Activated CD4-positive, alpha-beta T cell treated with anti-CD3 and anti-CD28 coated beads, Interleukin-2, amount 50 U/mL, for 24 hours (primary cell): ENCODE results near the gene CTNNA3.

Experiments
- DNase-seq, 2 donors: peaks; one replicate each; pipeline ENCODE4 v3.0.0-alpha.2; 2020; ENCODE audit warnings: low read depth in 1 of 2, low spot score in 1 of 2

CTNNA3 gene

GRCh38 chr10:66951896-66952295 is 744.1 kb downstream of the CTNNA3 start:
- DNase-seq: no peak

GRCh38 chr10:66943590-66943989 is 752.4 kb downstream of the CTNNA3 start:
- DNase-seq: no peak

GRCh38 chr10:66942407-66942806 is 753.6 kb downstream of the CTNNA3 start:
- no peak for DNase-seq

GRCh38 chr10:66941491-66941890 is 754.5 kb downstream of the CTNNA3 start:
- no peak for DNase-seq

GRCh38 chr10:66940965-66941364 is 755.0 kb downstream of the CTNNA3 start:
- no peak for DNase-seq

- no peak for DNase-seq
Measured at GRCh38 chr10:66934711-66935110, 761.3 kb downstream of the CTNNA3 start.

- DNase-seq: no peak
Measured at GRCh38 chr10:66931949-66932343, 764.0 kb downstream of the CTNNA3 start.

GRCh38 chr10:66931340-66931948 is 764.6 kb downstream of the CTNNA3 start:
- DNase-seq: no peak

- no peak for DNase-seq
Measured at GRCh38 chr10:66929375-66929774, 766.6 kb downstream of the CTNNA3 start.

GRCh38 chr10:66928776-66929175 is 767.2 kb downstream of the CTNNA3 start:
- no peak for DNase-seq

GRCh38 chr10:66927971-66928770 is 767.8 kb downstream of the CTNNA3 start:
- no peak for DNase-seq

- no peak for DNase-seq
Measured at GRCh38 chr10:66927251-66927935, 768.6 kb downstream of the CTNNA3 start.

- no peak for DNase-seq
Measured at GRCh38 chr10:66926841-66927240, 769.2 kb downstream of the CTNNA3 start.

GRCh38 chr10:66925896-66926715 is 769.9 kb downstream of the CTNNA3 start, which contains the start of gene LRRTM3:
Gene LRRTM3 (plus strand): TSS chr10:66926036.
- no peak for DNase-seq

- DNase-seq: no peak
Measured at GRCh38 chr10:66925373-66925772, 770.6 kb downstream of the CTNNA3 start.

- DNase-seq: no peak
Measured at GRCh38 chr10:66924674-66925345, 771.2 kb downstream of the CTNNA3 start.

GRCh38 chr10:66919248-66919647 is 776.7 kb downstream of the CTNNA3 start:
- DNase-seq: no peak

GRCh38 chr10:66917104-66917503 is 778.9 kb downstream of the CTNNA3 start:
- no peak for DNase-seq

GRCh38 chr10:66916030-66916429 is 780.0 kb downstream of the CTNNA3 start:
- DNase-seq: no peak

- no peak for DNase-seq
Measured at GRCh38 chr10:66910671-66911070, 785.3 kb downstream of the CTNNA3 start.

GRCh38 chr10:66892871-66893270 is 803.1 kb downstream of the CTNNA3 start:
- DNase-seq: no peak
